ENCODE data around the gene NAA20.

- TF ChIP-seq CTCF (IDR thresholded peaks at IDR 0.05 in 8 of 11, conservative IDR thresholded peaks at IDR 0.05 in 3 of 11) (no peak), POLR2AphosphoS5 (IDR thresholded peaks at IDR 0.05) (no peak), POLR2A (IDR thresholded peaks at IDR 0.05) (no peak)
Observed at GRCh38 chr20:19998990-19999705, 18.0 kb upstream of the NAA20 start.

Data from spleen (tissue), 7 donors.